ENCODE measurements around the gene DCAF15.
A peak's percentile ranks its signal among the peaks of the same experiment; 100 is the strongest.
"Not testable (repeated sequence)": the region's sequence is repeated elsewhere in the genome, so short reads cannot be mapped to it uniquely, and the experiment has no call there.

Gene DCAF15, protein sequence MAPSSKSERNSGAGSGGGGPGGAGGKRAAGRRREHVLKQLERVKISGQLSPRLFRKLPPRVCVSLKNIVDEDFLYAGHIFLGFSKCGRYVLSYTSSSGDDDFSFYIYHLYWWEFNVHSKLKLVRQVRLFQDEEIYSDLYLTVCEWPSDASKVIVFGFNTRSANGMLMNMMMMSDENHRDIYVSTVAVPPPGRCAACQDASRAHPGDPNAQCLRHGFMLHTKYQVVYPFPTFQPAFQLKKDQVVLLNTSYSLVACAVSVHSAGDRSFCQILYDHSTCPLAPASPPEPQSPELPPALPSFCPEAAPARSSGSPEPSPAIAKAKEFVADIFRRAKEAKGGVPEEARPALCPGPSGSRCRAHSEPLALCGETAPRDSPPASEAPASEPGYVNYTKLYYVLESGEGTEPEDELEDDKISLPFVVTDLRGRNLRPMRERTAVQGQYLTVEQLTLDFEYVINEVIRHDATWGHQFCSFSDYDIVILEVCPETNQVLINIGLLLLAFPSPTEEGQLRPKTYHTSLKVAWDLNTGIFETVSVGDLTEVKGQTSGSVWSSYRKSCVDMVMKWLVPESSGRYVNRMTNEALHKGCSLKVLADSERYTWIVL

DNA sequence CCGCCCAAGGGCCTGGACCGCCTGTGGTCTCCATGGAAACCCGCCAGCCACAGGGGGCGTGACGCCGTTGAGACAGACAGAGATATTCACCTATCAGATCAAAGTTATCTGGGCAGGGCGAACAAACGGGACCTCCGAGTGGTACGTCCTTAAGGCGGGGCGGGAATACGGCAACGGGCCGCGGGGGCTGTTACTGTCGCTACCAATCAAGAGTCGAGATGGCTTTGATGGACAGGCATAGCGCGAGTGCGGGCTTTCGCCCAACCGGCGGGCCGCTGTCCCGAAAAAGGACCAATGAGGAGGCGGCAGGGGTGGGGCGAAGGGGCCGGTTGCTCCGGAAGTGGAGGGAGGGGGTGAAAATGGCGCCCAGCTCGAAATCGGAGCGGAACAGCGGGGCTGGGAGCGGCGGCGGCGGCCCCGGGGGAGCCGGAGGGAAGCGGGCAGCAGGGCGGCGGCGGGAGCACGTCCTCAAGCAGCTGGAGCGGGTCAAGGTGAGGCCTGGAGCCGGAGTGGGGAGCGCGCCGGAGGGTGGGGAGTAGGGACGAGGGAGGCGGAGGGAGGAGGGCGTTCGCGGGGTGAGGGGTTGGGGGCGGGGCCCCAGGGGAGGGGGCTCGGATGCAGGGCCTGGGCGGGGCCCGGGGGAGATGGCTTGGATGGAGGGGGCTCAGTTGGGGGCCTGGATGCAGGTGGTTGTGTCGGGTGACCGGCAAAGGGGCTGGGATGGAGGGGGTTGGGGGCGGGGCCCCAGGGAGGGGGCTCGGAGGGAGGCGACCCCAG, at the start of gene DCAF15:
Gene DCAF15 (plus strand): TSS at position 356 of the 777 bp plus-strand sequence. CDS start 4 bp downstream, at position 360.
- DNase-seq (ENCODE audit: low spot score) = peak; percentile 100

DNA sequence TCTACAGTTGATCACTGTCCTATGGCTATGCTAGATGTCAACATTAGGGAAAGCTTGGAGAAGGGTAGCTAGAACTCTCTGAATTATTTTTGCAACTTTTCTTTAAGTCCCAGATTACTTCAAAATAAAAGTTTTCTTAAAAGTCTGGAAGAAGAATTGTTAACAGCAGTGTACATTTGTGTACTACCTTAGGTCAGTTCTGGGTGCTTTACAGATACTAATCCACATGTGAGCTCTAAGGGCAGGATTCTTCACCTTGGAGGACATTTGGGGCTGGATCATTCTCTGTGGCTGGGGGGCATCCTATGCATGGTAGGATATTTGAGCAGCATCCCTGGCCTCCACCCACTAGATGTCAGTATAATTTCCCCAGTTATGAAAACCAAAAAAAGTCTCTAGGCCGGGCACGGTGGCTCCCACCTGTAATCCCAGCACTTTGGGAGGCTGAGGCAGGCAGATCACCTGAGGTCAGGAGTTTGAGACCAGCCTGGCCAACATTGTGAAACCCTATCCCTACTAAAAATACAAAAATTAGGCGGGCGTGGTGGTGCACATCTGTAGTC, 49.2 kb upstream of the DCAF15 start:
- no peak for DNase-seq (ENCODE audit: low spot score)

DNA sequence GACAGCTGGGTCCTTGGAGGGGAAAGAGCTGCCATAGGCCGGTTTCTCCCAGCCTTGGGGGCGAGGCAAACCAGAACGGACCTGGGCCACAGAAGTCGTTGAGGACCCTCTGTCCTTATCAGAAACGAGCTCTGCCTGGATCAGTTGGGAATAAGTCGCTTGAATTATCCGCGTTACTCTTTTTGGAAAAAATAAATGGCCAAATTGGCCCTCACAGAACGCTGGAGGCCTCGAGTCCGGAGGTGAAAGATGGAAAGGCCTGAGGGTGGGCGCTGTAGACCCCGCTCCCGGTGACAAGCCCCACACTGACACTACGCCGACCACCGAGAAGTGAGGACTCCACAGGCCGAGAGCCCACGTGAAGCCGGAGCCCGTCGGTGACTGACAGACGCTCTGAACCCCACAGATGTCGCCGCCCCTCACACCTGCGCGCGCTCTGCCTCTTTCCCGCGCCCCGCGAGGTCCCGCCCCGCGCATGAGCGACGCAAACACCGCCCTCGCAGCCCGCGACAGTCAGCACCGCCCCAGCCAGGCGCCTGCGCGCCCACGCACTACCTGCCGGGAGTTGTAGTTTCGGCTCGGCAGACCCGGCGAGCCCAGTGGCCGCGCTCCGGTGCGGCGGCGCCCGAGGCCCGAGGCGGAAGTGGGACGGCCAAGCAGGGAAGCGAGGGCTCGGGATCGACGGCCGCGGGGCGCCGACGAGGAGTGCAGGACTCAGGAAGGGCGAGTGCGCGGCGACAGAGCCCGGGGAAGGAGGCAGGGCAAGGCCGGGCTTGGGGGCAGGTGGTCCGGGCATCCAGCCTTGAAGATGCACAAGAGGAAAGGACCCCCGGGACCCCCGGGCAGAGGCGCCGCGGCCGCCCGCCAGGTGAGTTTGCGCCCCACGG, 46.4 kb upstream of the DCAF15 start, which contains the start of the genes BRME1 and CC2D1A:
Gene BRME1 (minus strand): TSS at position 484 of the 887 bp plus-strand sequence. CDS start 1,225 bp downstream, outside the sequence.
Gene CC2D1A (plus strand): TSS at position 568 of the 887 bp plus-strand sequence. CDS start 241 bp downstream, at position 809.
- DNase-seq (ENCODE audit: low spot score) = peak; percentile 97

DNA sequence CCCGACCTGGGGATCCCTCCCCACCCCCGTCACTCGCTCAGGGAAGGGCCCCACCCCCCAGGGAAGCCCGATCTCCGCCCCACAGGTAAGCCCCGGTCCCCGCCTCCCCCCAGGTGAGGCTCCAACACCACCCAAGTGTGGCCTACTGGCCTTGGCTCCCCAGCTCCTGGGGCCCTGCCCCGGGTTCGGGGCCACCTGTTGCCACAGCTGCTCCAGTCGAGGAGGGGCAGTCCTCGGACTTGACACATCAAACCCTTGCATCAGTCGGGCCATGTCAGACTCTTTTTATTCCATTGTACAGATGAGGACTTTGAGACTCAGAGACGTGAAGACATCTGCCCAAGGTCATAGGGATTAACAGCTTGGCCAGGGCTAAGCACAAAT, 45.8 kb upstream of the DCAF15 start:
- DNase-seq (ENCODE audit: low spot score) = no peak

DNA sequence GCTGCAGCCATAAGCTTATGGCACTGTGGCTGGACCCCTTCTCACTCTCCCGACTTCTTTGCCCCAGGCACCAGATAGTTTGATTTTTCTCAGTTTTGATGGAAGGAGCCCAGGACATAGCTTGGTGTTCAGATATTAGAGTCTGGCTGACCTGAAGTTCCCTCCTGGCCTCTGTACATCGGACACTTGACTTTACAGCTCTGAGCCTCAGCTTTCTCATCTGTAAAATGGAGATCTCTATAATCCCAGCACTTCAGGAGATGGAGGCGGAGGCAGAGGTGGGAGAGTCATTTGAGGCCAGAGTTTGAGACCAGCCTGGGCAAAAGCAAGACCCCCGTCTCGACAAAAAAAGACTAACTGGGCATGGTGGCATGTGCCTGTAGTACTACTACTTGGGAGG, 45.4 kb upstream of the DCAF15 start:
- DNase-seq (ENCODE audit: low spot score) = no peak

DNA sequence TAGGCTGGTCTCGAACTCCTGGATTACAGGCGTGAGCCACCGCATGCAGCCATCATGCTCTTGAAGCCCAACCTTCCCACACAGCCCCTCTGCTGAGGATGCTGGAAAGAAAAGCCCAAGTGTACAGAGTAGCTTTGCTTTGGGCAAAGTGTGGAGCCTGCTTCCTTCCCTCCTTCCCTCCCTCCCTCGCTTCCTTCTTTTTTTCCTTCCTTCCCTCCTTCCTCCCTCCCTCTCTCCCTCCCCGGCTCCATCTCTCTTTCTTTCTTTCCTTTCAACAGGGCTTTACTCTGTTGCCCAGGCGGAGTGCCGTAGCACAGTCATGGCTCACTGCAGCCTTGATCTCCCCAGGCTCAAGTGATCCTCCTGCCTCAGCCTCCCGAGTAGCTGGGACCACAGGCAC, 43.6 kb upstream of the DCAF15 start:
- DNase-seq (ENCODE audit: low spot score) = no peak

DNA sequence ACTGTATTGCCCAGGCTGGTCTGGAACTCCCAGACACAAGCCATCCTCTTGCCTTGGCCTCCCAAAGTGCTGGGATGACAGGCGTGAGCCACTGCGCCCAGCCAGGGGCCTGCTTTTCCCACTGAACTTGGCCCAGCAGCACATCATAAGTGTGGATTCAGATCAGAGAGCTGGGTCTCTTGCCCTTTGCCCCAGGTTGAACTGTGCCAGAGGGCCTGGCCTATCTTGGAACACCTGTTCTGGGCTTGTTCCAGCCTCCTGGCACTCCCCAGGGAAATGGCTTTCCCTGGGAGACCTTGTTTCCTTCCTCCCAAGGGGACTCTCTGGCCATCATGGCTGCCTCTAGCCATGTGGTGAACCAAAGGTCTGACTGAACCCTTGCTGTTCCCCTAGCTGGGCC, 42.9 kb upstream of the DCAF15 start:
- DNase-seq (ENCODE audit: low spot score) = no peak

DNA sequence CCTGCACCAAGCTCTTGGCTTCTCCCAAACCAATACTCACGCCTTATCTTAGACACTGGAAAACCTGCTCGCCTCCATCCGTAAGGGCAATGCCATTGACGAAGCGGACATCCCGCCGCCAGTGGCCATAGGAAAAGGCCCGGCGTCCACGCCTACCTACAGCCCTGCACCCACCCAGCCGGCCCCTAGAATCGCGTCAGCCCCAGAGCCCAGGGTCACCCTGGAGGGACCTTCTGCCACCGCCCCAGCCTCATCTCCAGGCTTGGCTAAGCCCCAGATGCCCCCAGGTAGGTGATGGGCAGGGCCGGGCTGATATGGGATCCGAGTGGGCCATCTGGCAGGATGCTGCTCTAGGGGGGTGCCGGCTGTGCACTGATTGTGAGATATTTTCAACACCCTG, 39.0 kb upstream of the DCAF15 start:
- DNase-seq (ENCODE audit: low spot score) = no peak

DNA sequence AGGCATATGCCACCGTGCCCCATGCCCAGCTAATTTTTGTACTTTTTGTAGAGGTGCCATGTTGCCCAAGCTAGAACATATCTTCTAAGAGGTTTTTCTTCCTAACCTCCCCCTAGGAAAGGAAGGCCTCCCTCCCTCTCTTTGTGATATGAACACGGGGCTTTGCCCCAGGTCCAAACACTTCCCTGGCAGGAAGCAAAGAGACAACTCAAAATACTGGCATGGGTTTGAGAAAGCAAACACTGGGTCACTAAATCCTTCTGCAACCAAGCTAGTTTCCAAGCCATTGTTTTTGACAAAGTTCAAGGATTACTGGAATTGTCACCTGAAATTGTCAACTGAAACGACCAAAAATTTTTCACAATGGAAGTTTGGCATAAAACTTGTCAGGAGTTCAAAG, 37.5 kb upstream of the DCAF15 start:
- no peak for DNase-seq (ENCODE audit: low spot score)

DNA sequence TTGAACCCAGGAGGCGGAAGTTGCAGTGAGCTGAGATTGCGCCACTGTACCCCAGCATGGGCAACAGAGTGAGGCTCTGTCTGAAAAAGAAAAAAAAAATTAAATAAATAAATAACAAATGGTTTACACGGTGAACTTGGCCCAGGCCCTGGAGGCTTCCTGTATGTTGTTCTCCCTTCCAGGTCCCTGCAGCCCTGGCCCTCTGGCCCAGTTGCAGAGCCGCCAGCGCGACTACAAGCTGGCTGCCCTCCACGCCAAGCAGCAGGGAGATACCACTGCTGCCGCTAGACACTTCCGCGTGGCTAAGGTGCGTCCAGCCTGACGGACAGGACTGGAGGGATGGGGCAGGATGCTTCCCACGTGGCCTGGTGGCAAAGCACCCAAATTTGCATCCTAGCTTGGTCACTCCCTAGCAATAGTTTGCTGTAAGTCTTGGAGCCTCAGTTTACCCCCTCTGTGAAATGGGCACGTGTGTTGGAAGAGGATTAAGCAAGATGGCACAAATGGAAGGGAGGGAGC, 34.4 kb upstream of the DCAF15 start:
- DNase-seq (ENCODE audit: low spot score) = no peak

DNA sequence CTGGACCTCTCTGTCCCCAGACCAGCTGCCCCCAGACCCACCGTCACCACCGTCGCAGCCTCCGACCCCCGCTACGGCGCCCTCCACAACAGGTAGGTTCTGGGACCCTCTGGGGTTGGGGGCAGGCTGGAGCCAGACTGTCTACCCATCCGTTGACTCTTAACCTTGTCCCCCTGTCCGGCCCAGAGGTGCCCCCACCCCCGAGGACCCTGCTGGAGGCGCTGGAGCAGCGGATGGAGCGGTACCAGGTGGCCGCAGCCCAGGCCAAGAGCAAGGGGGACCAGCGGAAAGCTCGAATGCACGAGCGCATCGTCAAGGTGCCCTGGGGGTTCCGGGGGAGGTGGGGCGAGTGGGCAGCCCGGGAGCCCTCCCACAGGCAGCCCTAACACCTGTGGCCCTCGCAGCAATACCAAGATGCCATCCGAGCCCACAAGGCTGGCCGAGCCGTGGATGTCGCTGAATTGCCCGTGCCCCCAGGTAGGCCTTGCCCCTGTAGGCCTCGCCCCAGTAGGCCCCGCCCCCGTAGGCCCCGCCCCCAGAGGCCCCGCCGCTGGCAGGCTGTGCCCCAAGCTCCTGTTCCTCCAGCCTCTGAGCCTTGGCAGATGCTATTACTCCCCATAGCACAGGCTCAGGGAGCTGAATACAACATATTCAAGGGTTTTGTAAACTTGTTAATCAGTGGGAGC, 33.4 kb upstream of the DCAF15 start:
- no peak for DNase-seq (ENCODE audit: low spot score)

DNA sequence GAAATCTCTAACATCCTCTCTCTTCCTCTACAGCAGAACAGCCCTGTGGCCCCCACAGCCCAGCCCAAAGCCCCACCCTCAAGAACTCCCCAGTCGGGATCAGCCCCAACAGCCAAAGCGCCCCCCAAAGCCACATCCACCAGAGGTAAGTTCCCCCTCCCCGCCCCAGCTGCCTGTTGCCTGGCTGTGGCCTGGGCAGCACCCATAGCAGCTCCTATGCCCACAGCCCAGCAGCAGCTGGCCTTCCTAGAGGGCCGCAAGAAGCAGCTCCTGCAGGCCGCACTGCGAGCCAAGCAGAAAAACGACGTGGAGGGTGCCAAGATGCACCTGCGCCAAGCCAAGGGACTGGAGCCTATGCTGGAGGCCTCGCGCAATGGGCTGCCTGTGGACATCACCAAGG, 31.8 kb upstream of the DCAF15 start:
- DNase-seq (ENCODE audit: low spot score) = no peak

DNA sequence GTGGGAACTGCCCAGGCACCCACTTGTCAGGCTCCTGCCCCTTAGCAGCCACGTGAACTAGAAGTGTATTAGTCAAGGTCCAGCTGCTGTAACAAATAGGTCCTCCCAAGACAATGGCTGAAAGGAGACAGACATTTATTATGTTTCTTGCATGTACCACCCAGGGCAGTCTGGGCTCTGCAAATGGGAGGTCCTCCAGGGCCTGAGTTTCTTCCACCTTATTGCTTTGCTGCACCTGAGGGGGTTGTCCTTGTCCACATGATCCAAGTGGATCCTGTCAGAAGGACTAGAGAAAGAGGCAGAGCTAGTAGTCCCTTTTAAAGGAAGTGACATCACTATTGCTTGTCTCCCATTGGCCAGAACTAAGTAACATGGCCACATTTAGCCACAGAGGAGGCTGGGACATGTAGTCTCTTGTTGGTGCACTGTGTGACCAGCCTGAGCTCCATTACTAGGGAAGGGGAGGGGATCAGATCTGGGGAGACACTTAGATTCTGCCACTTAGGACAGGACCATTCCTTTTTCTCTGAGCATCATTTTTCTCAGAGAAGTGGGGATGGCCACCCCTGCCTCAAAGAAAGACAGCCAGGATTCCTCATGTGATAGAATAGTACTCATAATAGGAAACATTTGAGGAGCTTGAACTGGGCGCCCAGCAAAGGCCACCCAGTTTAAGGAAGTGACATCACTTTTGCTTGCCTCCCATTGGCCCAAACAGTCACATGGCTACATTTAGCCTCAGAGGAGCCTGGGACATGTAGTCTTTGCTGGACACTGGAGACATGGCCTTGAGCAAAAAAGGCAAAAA, 31.2 kb upstream of the DCAF15 start:
- DNase-seq (ENCODE audit: low spot score) = peak; percentile 55

DNA sequence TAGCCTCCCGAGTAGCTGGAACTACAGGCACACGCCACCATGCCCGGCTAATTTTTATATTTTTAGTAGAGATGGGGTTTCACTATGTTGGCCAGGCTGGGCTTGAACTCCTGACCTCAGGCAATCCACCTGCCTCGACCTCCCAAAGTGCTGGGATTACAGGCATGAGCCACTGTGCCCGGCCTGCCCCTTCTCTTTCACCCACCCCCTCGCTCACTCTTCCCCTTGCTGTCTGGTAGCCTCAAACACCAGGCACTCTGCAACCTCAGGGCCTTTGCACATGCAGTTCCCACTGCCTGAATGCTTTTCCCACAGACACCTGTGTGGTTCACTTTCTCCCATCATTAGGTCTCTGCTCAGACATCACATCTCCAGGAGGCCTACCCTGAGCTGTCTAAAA, 30.2 kb upstream of the DCAF15 start:
- DNase-seq (ENCODE audit: low spot score) = not testable (repeated sequence)

DNA sequence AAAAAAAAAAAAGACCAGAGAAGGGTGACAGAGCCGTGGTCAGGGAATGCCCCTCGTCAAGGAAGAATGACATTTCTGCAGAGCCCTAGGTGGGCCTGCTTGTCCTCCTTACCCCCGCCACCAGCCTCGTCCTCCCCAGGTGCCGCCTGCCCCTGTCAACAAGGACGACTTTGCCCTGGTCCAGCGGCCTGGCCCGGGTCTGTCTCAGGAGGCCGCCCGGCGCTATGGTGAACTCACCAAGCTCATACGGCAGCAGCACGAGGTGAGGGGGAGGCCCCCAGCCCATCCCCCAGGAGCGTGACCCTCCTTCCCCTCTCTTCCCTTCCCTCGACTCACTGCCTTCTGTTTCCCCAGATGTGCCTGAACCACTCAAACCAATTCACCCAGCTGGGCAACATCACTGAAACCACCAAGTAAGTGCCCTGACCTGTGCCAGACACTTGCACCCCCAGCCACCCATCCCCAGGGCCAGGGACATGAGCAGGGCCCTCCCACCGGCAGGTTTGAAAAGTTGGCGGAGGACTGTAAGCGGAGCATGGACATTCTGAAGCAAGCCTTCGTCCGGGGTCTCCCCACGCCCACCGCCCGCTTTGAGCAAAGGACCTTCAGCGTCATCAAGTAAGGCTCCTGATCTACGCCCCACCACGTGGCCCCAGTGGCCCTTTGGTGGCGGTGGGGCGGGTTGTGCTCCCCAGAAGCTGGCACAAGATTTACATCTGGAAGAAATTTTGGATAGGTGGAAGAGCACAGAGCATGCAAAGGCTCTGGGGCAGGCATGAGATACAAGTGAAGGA, 28.9 kb upstream of the DCAF15 start:
- DNase-seq (ENCODE audit: low spot score) = no peak

DNA sequence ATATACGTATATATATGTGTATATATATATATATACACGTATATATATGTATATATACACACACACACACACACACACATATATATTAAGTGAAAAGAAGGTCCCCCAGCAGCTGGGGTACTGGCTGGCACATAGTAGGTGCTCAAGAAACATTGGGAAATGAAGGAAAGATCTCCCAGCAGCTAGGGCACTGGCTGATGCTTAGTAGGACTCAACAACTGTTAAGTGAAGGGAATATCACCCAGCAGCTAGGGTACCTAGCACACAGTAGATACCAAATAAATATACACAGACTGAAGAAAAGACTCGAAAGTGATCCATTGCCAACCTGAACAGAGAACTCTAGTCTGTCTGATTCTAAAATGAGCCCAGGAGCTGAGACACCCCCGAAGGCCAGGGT, 26.3 kb upstream of the DCAF15 start:
- no peak for DNase-seq (ENCODE audit: low spot score)

DNA sequence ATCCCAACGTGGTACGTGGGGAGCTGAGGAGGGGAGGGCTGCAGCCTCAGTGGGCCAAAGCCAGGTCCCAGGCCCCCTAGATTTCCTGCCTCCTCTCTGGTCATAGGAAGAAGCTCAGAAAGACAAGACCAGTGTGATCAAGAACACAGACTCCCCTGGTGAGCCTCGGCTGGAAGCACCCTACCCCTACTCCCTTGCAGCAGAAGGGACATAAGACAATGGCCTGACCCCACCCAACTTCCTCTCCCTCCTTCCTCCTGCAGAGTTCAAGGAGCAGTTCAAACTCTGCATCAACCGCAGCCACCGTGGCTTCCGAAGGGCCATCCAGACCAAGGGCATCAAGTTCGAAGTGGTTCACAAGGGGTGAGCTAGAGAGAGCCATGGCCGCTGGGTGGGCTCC, 25.6 kb upstream of the DCAF15 start:
- DNase-seq (ENCODE audit: low spot score) = peak; percentile 2

DNA sequence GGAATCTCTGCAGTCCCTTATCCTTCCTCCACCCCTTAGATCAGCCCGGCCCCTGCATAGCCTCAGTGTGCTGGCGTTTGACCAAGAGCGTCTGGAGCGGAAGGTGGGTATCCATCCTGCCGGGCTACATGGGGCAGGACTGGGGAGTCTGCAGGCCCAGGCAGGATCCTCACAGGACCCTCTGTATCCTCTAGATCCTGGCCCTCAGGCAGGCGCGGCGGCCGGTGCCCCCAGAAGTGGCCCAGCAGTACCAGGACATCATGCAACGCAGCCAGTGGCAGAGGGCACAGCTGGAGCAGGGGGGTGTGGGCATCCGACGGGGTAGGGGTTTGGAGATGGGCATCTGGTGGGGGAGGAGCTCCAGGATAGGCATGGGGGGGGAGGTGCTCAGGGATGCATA, 23.0 kb upstream of the DCAF15 start:
- peak; percentile 13 for DNase-seq (ENCODE audit: low spot score)

DNA sequence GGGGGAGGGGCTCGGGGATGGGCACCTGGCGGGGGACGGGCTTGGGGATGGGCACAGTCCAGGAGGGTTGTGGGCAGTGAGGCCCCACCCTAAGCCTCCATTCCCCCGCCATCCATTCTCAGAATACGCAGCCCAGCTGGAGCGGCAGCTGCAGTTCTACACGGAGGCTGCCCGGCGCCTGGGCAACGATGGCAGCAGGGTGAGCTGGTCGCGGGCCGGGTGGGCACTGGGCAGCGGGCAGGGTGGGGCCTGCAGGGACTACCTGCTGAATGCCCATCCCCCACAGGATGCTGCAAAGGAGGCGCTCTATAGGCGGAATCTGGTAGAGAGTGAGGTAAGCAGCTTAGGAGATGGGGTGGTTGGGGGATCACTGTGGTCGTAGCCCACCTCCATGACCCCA, 22.4 kb upstream of the DCAF15 start:
- DNase-seq (ENCODE audit: low spot score) = peak; percentile 4
